ENCODE measurements around the gene ZSCAN10.

ZSCAN10 gene

DNA sequence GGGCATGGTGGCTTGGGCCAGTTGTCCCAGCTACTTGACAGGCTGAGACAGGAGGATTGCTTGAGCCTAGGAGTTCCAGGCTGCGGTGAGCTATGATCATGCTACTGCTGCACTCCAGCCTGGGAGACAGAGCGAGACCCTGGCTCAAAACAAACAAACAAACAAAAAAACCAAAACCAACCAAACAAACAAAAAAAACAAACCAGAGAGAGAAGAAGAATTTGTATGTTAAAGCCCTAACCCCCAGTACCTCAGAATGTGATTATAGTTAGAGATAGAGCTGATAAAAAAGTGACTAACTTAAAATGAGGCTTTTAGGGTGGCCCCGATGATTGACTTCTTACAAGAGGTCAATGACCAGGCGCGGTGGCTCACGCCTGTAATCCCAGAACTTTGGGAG, 54.4 kb downstream of the ZSCAN10 start:
- DNase-seq (ENCODE audit: low read depth): no peak
- no peak overlapping the region for H3K4me3 ChIP-seq (ENCODE audit: control insufficient read depth, low read depth, low read length)
- TF ChIP-seq, protein P1, sequence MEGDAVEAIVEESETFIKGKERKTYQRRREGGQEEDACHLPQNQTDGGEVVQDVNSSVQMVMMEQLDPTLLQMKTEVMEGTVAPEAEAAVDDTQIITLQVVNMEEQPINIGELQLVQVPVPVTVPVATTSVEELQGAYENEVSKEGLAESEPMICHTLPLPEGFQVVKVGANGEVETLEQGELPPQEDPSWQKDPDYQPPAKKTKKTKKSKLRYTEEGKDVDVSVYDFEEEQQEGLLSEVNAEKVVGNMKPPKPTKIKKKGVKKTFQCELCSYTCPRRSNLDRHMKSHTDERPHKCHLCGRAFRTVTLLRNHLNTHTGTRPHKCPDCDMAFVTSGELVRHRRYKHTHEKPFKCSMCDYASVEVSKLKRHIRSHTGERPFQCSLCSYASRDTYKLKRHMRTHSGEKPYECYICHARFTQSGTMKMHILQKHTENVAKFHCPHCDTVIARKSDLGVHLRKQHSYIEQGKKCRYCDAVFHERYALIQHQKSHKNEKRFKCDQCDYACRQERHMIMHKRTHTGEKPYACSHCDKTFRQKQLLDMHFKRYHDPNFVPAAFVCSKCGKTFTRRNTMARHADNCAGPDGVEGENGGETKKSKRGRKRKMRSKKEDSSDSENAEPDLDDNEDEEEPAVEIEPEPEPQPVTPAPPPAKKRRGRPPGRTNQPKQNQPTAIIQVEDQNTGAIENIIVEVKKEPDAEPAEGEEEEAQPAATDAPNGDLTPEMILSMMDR (IDR thresholded peaks at IDR 0.05; ENCODE audit: control insufficient read depth, insufficient read depth, low read depth, low read length, missing control alignments): no peak

DNA sequence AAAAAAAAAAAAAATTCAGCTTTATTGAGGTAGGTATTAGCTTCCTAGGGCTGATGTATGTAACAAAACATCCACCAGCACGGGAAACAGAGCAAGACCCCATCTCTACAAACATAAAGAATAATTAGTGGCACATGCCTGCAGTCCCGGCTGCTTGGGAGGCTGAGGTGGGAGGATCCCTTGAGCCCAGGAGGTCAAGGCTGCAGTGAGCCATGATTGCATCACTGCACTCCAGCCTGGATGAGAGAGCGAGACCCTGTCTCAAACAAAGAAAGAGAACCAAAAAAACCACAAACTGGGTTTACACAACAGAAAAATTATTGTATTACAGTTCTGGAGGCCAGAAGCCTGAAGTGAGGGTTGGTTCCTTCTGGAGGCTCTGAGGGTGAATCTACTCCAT, 56.7 kb downstream of the ZSCAN10 start:
- TF ChIP-seq, protein P1 (IDR thresholded peaks at IDR 0.05; ENCODE audit: control insufficient read depth, insufficient read depth, low read depth, low read length, missing control alignments): no peak
- no peak overlapping the region for H3K4me3 ChIP-seq (ENCODE audit: control insufficient read depth, low read depth, low read length)
- DNase-seq (ENCODE audit: low read depth): no peak

DNA sequence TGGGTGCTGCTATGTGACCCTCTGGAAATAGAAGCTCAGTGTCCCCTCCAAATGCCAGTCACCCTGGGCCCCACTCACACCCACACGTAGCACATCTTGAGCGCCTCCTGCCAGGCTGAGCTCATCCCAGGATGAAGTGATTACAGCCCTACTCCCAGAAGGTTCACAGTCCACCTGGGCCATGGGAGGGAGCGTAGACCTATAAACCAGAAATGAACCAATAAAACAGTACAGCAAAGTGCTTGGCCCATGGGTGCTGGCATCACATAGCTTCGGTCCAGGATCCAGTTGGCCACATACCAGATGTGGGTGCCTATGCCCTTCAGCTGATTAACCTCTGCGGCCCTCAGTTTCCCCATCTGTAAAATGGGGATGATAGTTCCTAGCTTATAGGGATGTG, 60.2 kb downstream of the ZSCAN10 start:
- TF ChIP-seq, protein P1 (IDR thresholded peaks at IDR 0.05; ENCODE audit: control insufficient read depth, insufficient read depth, low read depth, low read length, missing control alignments): no peak
- DNase-seq (ENCODE audit: low read depth): no peak
- H3K4me3 ChIP-seq (ENCODE audit: control insufficient read depth, low read depth, low read length): no peak overlapping the region
